Measurements from ENCODE around the gene TCF4.

- TF ChIP-seq CTCF (IDR thresholded peaks at IDR 0.05) (no peak), POLR2AphosphoS5 (IDR thresholded peaks at IDR 0.05) (no peak), EP300 (IDR thresholded peaks at IDR 0.05) (no peak), POLR2A (IDR thresholded peaks at IDR 0.05; ENCODE audit: low read depth) (no peak)
Observed at GRCh38 chr18:55361492-55362250, 226.3 kb downstream of the TCF4 start.
